ENCODE results near the gene NCOR2. TPM values are rescaled to one million over a fixed set of nuclear protein-coding genes. Genes with fewer than 3 reads are reported as not detected.

Gene NCOR2
- total RNA-seq, 3 donors from 2014 or later = 127 to 160 (median 135) TPM

- DNase-seq (no peak), ATAC-seq (no peak)
- H3K9me3 Mint-ChIP-seq = no peaks in the 10 kb centered on the region
- H3K27me3 Mint-ChIP-seq (ENCODE audit: low read depth) = no peaks in the 10 kb centered on the region
- no peaks in the 10 kb centered on the region for H3K36me3 Mint-ChIP-seq (ENCODE audit: insufficient read depth)
- H3K4me1 Mint-ChIP-seq (ENCODE audit: low read depth) = peaks cover 56% of the 10 kb centered on the region
- no peak overlapping the region for H3K4me3 Mint-ChIP-seq
These were observed 25.1 kb downstream of the NCOR2 start for GRCh38 chr12:124542021-124542949.

DNA sequence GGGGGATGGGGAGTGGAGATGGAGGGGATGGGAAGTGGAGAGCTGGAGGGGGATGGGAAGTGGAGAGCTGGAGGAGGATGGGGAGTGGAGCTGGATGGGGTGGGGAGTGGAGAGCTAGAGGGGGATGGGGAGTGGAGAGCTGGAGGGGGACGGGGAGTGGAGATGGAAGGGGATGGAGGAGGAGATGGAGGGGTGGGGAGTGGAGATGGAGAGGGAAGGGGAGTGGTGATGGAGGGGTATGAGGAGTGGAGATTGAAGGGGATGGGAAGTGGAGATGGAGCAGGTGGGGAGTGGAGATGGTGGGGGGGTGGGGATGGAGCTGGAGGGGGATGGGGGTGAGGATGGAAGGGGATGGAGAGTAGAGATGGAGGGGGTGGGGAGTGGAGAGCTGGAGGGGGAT is 26.1 kb downstream of the NCOR2 start:
- peaks cover 54% of the 10 kb centered on the region for H3K4me1 Mint-ChIP-seq (ENCODE audit: low read depth)
- ATAC-seq (no peak), DNase-seq (no peak)
- no peaks in the 10 kb centered on the region for H3K27me3 Mint-ChIP-seq (ENCODE audit: low read depth)
- no peaks in the 10 kb centered on the region for H3K9me3 Mint-ChIP-seq
- H3K36me3 Mint-ChIP-seq (ENCODE audit: insufficient read depth) = no peaks in the 10 kb centered on the region
- no peak overlapping the region for H3K4me3 Mint-ChIP-seq

DNA sequence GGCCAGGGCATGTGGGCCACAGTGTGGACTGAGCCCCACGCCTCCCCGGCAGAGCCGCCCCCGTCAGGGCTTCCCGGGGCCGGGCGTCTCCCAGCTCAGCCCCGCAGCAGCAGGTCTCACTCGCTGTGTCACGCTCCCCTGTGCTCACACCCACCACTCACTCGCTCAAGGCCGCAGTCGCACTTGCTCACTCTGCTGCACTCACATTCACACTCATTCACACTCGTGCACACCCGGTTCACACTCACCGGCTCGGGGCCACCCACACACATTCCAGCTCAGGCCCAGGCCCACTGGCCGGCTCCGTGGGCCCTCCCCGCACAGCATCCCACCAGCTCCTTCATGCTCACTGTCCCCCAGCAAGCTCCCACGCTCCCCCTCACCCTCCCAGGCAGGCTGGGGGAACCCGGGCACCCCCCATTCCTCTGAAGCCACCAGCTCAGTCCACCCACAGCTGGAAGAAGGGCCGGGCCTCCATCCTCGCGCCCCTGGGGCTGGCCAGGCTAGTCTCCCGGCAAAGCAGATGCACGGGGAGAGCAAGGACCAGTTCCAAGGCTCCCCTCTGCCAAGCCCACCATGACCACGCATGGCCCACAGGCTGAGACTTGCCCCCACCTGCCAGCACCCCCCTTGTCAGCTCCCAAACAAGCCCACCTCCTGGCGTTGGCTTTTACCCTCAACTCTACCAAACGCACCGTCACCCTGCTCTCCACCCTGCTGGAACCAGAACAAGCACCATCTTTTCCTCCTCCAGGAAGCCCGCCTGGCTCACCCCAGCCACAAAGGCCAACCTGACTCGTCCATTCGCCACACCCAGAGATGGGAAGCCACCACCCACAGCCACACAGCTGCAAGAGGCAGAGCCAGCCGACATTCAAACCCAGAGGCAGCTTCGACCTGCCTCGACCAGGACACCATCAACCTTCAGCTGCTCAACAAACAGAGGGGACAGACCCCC is 28.0 kb downstream of the NCOR2 start:
- no peak for ATAC-seq
- peaks cover 37% of the 10 kb centered on the region for H3K4me1 Mint-ChIP-seq (ENCODE audit: low read depth)
- peaks cover 8% of the 10 kb centered on the region for H3K36me3 Mint-ChIP-seq (ENCODE audit: insufficient read depth)
- H3K27me3 Mint-ChIP-seq (ENCODE audit: low read depth) = no peaks in the 10 kb centered on the region
- H3K4me3 Mint-ChIP-seq = no peak overlapping the region
- no peak for DNase-seq
- no peaks in the 10 kb centered on the region for H3K9me3 Mint-ChIP-seq

DNA sequence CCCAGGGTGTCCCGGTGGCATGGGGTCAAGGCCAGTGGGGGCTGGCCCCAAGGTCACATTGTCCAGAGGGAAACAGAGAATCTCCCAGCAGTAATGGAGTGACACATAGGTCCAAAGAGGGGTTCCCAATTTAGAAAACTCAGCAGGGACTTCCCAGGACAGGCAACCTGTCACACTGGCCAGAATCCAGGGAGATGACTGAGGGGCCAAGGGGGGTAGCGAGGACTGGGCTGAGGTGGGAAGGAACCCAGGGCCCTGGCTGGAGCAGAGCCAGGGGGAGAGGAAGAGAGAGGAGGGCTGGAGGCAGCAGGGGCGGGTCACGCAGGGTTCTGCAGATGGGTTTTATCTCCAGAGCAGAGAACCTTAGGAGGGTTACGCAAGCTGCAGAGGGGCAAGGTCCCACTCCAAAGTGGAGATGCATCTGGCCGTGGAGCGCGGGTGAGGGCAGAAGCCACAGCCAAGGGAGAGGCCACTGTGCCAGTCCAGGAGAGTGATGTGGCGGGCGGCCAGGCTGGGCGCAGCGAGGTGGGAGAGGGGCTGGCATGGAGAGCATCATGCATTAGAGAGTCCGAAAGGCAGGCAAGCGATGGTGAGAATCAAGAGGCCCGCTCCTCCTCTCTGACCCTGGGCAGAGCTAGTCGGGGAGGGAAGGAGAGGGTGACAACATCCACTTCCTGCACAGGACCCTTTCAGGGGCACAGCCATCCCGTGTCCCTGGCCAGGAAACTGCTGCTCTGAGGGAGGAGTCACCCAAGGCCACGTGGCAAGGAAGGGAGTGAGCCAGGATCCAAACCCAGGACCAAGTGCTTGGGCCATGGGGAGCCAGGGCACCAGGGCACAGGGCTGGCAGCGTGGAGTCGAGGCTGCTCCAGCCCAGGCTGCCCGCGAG is 29.0 kb downstream of the NCOR2 start:
- no peak for DNase-seq

GRCh38 chr12:124537525-124538193 is 29.8 kb downstream of the NCOR2 start:
- ATAC-seq = no peak
- no peak overlapping the region for H3K4me3 Mint-ChIP-seq
- peaks cover 26% of the 10 kb centered on the region for H3K4me1 Mint-ChIP-seq (ENCODE audit: low read depth)
- H3K36me3 Mint-ChIP-seq (ENCODE audit: insufficient read depth) = peaks cover 8% of the 10 kb centered on the region
- DNase-seq = no peak
- H3K9me3 Mint-ChIP-seq = no peaks in the 10 kb centered on the region
- H3K27me3 Mint-ChIP-seq (ENCODE audit: low read depth) = no peaks in the 10 kb centered on the region

More for the DNA sequence above, 29.0 kb downstream of the NCOR2 start:
- peaks cover 8% of the 10 kb centered on the region for H3K36me3 Mint-ChIP-seq (ENCODE audit: insufficient read depth)
- H3K4me1 Mint-ChIP-seq (ENCODE audit: low read depth) = peaks cover 31% of the 10 kb centered on the region
- ATAC-seq = no peak
- no peaks in the 10 kb centered on the region for H3K27me3 Mint-ChIP-seq (ENCODE audit: low read depth)
- no peak overlapping the region for H3K4me3 Mint-ChIP-seq
- no peaks in the 10 kb centered on the region for H3K9me3 Mint-ChIP-seq

DNA sequence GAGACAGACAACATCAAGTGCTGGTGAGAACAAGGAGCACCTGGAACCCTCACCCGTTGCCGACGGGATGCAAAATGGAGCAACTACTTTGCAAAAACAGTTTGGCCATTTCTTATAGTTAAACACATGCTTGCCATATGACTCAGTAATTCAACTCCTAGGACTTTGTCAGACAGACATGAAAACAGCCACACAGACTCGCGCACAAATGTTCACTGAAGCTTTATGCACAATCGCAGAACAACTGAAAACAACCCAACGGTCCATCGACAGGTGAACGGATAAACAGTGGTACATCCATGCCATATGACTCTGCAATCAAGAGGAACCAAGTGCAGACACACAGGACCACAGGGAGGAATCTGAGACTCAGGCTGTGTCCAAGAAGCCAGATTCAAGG is 30.8 kb downstream of the NCOR2 start:
- ATAC-seq = no peak
- no peak for DNase-seq
- no peaks in the 10 kb centered on the region for H3K27me3 Mint-ChIP-seq (ENCODE audit: low read depth)
- H3K9me3 Mint-ChIP-seq = no peaks in the 10 kb centered on the region
- peaks cover 22% of the 10 kb centered on the region for H3K4me1 Mint-ChIP-seq (ENCODE audit: low read depth)
- no peak overlapping the region for H3K4me3 Mint-ChIP-seq
- peaks cover 8% of the 10 kb centered on the region for H3K36me3 Mint-ChIP-seq (ENCODE audit: insufficient read depth)

DNA sequence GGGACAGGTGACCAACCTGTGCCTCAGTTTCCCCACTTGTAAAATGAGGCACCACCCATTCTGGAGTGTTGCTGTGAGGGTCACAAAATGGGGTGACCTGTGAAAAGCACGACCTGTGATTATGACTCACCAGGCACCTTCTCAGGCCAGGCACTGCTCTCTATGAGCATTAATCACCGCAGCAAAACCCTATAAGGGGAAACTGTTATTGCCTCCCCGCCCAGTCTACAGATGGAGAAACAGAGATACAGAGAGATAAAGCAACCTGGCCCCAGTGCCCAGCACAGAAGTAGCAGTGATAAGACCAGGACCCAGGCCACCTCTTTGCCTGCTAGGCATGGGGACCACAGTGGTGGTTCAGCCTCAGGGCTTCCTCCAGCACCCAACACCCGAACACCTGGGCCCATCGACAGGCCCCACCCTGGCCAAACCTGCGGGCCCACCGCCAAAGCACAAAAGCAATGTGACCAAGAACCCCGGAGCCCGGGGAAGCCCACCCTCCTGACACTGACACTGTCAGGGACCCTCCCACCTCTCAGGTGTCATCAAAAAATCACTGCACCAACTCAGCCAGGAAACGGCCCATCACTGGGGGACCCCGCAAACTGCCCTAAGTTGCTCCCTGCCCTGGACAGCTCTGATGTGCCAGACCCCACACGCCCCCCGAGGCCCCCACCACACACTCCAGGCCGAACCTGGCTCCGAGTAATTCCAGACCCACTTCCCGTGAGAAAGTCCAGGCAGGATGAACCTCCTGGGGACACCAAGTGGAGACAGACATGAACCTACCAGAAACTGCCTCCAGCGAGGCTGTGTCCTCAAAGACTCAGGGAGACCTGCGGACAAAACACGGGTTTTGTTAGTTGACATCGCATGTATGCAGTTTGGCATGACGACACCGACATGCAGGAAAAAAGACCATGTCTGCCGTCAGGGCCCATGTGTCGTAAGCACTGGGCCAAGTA is 32.4 kb downstream of the NCOR2 start:
- no peak for DNase-seq
- no peaks in the 10 kb centered on the region for H3K9me3 Mint-ChIP-seq
- peaks cover 22% of the 10 kb centered on the region for H3K4me1 Mint-ChIP-seq (ENCODE audit: low read depth)
- no peak overlapping the region for H3K4me3 Mint-ChIP-seq
- no peaks in the 10 kb centered on the region for H3K27me3 Mint-ChIP-seq (ENCODE audit: low read depth)
- H3K36me3 Mint-ChIP-seq (ENCODE audit: insufficient read depth) = peaks cover 8% of the 10 kb centered on the region
- no peak for ATAC-seq

- H3K36me3 Mint-ChIP-seq (ENCODE audit: insufficient read depth) = peaks cover 12% of the 10 kb centered on the region
- no peak for DNase-seq
- no peaks in the 10 kb centered on the region for H3K9me3 Mint-ChIP-seq
- H3K4me1 Mint-ChIP-seq (ENCODE audit: low read depth) = peaks cover 10% of the 10 kb centered on the region
- no peak for ATAC-seq
- H3K4me3 Mint-ChIP-seq = no peak overlapping the region
- no peaks in the 10 kb centered on the region for H3K27me3 Mint-ChIP-seq (ENCODE audit: low read depth)
These were observed 34.0 kb downstream of the NCOR2 start for GRCh38 chr12:124533456-124533855.

DNA sequence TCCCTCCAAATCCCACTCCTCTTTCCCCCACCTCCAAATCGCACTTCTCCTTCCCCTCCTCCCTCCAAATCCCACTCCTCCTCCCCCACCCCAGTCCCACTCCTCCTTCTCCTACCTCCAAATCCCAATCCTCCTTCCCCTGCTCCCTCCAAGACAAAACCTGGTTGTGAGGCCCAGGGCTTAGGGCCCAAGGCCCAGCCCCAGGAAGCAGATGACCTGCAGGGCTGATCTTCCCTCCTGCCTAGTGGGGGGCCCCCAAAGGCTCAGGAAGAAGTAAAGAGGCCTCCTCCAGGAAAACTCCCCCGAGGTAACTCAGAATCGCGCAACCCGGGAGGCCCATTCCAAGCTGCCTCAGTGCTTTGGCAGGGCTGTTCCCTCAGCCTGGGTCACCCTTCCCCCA is 34.4 kb downstream of the NCOR2 start:
- Mint-ChIP-seq H3K9me3 (no peaks in the 10 kb centered on the region), H3K4me1 (ENCODE audit: low read depth) (peaks cover 7% of the 10 kb centered on the region), H3K4me3 (no peak overlapping the region), H3K27me3 (ENCODE audit: low read depth) (no peaks in the 10 kb centered on the region), H3K36me3 (ENCODE audit: insufficient read depth) (peaks cover 17% of the 10 kb centered on the region)
- ATAC-seq (no peak), DNase-seq (no peak)

DNA sequence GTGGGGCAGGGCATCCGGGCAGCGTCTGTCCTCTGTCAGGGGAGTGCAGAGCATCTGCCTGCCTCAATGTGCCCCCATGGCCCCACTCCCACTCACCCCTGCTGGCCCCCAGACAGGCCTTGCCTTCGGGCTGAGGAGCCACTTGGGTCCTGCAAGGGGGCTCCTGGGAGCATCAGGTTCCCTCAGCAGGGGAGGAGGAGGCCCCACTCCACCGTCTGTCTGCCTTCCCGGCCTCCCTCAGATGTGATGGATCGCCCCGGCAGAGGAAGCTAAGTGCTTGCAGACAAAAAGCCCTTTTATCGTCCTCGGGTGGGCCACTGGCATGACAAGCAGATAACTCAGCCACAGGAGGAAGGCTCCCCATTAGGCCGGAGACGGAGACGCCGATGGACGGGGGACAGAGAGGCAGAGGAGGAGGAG is 35.1 kb downstream of the NCOR2 start:
- ATAC-seq (no peak), DNase-seq (no peak)
- no peak overlapping the region for H3K4me3 Mint-ChIP-seq
- peaks cover 17% of the 10 kb centered on the region for H3K36me3 Mint-ChIP-seq (ENCODE audit: insufficient read depth)
- no peaks in the 10 kb centered on the region for H3K9me3 Mint-ChIP-seq
- no peaks in the 10 kb centered on the region for H3K27me3 Mint-ChIP-seq (ENCODE audit: low read depth)
- peaks cover 4% of the 10 kb centered on the region for H3K4me1 Mint-ChIP-seq (ENCODE audit: low read depth)

- Mint-ChIP-seq H3K9me3 (no peaks in the 10 kb centered on the region), H3K36me3 (ENCODE audit: insufficient read depth) (peaks cover 19% of the 10 kb centered on the region), H3K27me3 (ENCODE audit: low read depth) (no peaks in the 10 kb centered on the region), H3K4me1 (ENCODE audit: low read depth) (peaks cover 4% of the 10 kb centered on the region), H3K4me3 (no peak overlapping the region)
- ATAC-seq (no peak), DNase-seq (no peak)
These were observed 35.5 kb downstream of the NCOR2 start for GRCh38 chr12:124531906-124532305.

DNA sequence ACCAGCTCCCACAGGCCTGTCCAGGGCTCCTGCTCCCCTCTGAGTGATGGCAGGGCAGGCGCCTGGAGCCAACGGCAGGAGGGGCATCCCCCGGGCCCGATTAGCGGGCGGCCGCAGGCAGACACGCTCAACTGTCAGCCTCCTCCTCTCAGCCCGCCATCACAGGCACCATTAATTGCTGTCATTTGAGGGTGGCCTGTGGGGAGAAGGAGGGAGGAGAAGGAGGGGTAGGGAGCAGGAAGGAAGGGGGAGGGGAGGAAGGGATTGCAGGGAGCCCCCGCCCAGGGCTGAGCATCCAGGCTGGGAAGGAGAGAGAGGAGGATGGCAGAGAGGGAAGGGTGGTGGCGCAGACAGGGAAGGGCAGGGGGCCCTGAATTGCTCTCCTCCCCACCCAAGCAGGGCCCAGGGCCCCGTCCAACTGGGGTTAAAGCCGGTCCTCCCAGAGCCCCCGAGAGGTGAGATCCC is 36.1 kb downstream of the NCOR2 start:
- DNase-seq = no peak
- no peak for ATAC-seq
- Mint-ChIP-seq H3K4me3 (no peak overlapping the region), H3K4me1 (ENCODE audit: low read depth) (no peaks in the 10 kb centered on the region), H3K36me3 (ENCODE audit: insufficient read depth) (peaks cover 20% of the 10 kb centered on the region), H3K9me3 (no peaks in the 10 kb centered on the region), H3K27me3 (ENCODE audit: low read depth) (no peaks in the 10 kb centered on the region)
